HG02759 (cell line): Measurements from ENCODE around the gene RAB3IL1.

ENCODE experiments used
- ATAC-seq: cut with Tn5 transposase; IDR thresholded peaks from one replicate; pipeline ENCODE4 v1.9.1; 2021; ENCODE audit warnings: mild to moderate bottlenecking, moderate library complexity; ENCODE audit not compliant: unreplicated experiment

The RAB3IL1 gene

GRCh38 chr11:61919705-61920631 lies 2.6 kb upstream of the RAB3IL1 start:
- no peak for ATAC-seq

DNA sequence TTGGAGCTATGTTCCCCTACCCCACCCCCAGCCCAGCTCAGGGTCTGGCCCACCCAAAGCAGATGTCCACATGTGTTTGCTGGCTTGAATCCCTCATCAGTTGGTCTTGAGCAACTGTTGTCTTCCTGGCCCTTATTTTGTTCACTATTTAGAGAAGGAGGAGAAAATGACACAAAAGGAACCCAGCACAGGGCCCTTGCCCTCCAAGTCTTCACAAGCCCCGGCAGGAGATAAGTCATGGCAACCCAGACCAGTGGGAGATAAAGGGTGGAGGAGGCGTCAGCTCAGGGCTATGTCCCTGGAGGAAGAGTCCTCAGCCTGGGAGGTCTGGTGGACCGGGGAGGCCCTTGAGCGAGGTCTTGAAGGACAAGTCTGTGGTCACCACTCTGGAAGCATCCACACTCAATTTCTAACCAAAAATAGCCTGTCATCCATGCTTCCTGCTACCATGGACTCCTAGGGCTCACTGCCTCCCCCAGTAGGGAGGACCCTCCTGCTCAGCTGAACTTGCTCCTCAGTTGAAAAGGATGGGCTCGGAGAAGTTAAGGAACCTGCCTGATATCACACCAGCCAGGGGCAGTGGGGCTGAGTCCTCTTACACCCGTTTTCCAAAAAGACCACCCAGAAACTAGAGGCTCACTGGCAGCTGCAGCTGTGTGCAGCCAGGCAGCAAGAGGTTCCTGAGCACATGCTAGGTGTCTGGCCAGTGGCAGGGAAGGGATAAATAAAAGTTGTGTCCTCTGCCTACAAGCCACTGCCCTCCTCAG lies 1.8 kb upstream of the RAB3IL1 start:
- ATAC-seq = no peak

DNA sequence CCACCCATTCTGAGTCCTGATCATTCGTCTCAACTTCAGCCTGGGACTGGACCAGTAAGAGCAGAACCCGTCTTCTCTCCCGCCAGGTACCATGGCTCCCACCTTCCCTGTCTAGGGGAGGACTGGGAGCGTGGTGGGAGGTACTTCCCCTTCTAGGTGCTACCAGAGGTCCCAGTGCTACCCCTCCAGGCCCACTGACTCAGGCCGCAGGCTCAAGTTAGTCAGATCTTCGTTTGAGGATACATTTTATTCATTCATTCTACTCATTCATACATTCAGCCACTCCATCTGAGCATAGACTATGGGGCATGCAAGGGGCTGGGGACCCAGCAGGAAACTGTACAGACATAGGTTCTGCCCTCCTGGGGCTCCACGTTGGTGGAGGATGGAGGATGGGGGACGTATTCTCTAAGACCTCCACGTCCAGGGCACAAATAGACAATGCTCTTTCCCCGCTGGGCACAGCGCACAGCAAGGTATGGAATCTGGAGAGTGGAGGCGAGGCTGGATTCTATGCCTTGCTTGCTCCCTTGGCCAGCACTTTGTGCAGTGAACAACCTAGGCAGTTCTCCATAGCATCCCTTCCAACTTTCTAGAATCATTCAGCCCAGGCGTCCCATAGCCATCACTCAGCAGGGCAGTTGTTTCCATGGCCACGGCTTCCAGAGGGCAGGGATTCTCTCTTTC lies 1.0 kb upstream of the RAB3IL1 start:
- no peak for ATAC-seq

DNA sequence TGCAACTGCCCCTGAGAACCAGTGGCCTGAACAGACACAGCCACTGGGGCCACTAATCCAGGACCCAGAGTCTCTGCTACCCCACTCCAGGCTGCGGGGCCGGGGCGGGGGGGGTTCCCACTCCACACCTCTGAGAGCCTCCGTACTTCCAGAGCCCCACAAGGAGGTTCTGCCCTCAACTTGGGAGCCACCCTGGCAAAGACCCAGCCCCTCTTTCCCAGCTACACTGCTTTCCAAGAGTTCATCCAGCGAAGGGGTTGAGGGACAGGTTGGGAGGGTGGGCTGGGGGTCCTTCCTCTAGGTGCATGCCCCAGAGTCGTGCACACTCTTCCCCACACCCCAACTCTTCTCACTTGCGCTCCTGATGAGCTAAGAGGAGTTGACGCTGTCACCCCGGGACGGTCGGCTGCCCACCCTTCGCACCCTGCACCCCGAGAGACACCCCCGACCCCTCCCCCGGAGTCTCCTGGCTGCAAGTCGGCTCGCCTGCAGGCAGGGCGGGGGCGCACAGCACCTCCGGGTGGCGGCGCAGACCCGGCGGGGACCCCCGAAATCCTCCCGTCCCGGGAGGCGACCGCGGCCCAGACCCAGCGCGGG lies 531 bp downstream of the RAB3IL1 start:
- no peak for ATAC-seq

- no peak for ATAC-seq
Measured at GRCh38 chr11:61914471-61915171, 2.7 kb downstream of the RAB3IL1 start.

DNA sequence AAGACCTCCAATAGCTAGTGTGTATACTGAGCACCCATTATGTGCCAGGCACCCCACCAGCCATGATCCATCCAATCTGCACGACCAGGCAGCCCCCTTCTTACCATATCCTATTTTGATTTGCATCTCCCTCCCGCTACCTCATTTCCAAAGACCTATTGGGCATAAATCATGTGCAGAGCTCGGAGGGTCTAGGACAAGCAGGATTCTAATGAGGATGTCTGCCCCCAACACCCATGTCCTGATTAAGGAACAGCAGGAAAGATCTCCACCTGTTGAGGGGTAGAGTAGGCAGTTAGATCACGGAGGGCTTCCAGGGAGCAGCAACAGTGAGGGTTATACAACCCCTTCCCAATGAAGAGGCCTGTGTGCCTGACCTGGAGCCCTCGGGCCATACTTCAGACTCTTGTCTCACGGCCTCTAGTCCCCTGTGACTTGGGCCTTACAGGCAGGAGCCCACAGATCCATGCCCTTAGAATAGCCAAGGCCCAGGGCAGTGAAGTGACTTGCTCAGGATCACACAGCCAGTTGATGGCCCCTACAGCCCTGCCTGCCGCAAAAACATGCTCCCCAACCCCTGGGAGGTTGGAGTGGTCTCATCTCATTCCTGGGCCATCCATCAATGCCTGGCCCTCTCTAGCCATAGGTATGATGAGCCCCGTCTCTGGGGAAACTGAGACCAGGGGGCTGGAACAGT lies 3.5 kb downstream of the RAB3IL1 start:
- ATAC-seq = no peak

DNA sequence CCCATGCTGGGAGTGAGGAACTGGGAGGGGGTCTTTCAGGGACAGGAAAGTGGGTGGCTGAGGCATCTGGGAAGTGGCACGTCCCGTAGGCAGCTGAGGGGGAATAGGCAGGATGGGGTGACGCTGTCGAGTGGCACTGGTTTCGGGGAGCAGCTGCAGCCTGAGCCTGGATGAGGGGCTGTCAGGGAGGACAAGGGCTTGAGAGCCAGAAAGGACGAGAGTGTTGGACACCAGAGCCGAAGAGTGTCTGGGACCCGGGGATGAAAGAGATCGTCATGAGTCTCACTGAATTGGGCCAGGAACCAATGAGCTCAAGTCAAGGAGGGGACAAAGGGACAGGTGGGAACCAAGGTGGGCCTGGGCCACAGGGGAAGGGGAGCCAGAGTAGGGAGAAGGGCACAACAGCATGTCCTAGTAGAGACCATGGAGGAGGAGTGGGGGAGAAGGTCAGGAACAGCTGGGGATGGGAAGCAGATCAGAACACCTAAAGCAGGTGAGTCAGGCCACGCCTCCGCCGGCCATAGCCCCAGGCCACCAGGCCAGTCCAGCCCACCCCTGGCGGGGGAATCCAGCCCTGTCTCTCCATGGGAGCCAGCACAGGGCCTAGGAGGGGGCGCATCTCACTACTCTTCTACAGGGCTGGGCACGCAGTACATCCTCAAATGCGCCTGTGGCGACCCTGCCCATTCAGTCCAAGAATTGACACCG lies 4.2 kb downstream of the RAB3IL1 start:
- ATAC-seq = no peak

GRCh38 chr11:61912530-61912898 lies 4.9 kb downstream of the RAB3IL1 start:
- no peak for ATAC-seq

- no peak for ATAC-seq
Measured at GRCh38 chr11:61911701-61912529, 5.5 kb downstream of the RAB3IL1 start.

DNA sequence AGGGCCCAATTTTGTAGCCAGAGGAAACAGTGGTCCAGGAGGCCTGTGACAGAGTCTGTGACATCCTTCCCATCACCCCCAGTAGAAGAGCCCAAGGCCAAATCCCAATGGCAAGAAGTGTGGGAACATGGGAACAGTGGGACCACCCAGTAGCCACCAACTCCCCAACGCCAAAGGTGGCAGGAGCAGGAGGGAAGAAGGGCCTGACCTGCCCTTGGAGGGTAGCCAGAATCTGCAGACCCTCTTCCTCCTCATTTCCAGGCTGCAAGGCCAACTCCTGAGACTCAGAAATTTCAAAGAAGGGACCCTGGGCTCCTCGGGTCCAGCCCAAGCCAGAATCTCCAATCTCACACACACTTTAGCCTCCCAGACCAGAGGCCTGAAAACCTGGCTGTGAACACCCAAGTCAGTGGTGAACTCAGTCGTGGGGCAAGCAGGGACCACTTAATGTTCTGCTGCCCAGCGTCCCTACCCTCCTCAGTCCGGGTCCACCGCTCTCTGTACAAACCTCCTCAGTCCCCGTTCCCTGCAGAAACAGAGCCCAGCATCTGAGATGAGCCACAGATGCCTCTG lies 6.2 kb downstream of the RAB3IL1 start:
- ATAC-seq = no peak

GRCh38 chr11:61910187-61911127 lies 6.9 kb downstream of the RAB3IL1 start:
- ATAC-seq = no peak

GRCh38 chr11:61908730-61909316 lies 8.5 kb downstream of the RAB3IL1 start:
- ATAC-seq = no peak

DNA sequence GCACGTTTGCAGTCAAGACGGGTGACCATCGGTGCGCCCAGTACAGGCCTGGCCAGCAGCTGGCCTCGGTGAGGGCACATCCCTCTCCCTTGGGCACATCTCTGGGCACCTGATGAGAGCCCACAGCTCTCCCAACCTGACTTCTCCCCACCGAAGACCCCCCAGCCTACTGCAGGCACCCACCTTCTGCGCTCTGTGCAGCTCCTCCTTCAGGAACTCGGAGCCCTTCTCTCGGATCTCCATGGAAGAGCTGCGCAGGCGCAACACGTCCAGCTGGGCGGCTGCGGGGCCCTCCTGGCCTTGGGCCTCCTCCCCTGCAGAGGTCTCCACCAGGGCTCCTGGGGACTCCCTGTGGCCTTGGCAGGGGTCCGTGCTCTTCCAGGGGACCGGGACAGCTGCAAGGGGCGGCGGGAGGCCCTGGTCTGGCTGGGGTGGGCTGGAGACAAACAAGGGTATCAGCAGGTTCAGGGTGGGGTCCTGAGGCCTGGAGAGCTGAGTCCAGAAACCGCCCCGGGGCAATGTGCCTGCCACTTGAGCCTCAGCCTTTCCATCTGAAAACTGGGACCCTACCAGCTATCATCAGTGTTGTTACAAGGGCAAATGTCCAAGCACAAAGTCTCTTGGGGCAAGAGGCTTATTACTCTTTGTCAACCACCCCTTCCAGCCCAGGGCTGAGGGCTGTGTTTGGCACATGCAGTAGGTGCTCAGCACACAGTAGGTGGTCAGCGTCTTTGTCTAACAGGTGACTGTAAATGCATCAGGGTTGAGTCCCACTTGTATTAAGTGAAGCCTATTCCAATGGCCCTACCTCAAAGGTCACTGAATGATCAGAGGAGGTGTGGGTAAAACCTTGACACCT lies 9.3 kb downstream of the RAB3IL1 start:
- ATAC-seq = no peak

- no peak for ATAC-seq
Measured at GRCh38 chr11:61907282-61907681, 10.1 kb downstream of the RAB3IL1 start.

DNA sequence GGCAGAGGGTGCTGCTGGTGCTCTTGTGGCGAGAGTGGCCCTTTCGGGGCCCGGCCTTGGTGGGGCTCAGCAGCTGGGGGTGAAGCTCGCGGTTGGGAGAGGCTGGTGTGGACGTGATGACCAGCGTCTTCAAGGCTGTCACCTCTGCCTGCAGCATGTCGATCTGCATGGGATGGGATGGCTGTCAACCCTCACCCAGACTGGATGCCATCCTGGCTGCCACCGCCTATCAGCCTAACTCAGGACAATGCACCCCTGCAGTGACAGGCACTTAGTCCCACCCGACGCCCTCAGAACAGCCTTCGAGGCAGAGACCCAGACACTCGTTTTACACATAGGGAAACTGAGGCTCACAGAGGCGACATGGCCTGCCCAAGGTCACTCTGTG lies 10.8 kb downstream of the RAB3IL1 start:
- no peak for ATAC-seq
